ENCODE data around the gene PTPRA. TPM values are rescaled to one million over a fixed set of nuclear protein-coding genes. Genes with fewer than 3 reads are reported as not detected.

Gene PTPRA
- total RNA-seq, 2 experiments from 2014 or later: 65.4 to 69.5 TPM

- H3K4me3 ChIP-seq (ENCODE audit: low read length): no peak overlapping the region
- no peaks in the 10 kb centered on the region for H3K27me3 ChIP-seq (ENCODE audit: control insufficient read depth in 1 of 2, insufficient read depth in 2 of 2, low read length in 2 of 2)
- H3K36me3 Mint-ChIP-seq (ENCODE audit: low read depth): peaks cover 74% of the 10 kb centered on the region
- H3K9me3 ChIP-seq (ENCODE audit: control insufficient read depth in 1 of 2, insufficient read depth in 1 of 2, low read length in 2 of 2): no peaks in the 10 kb centered on the region
- POLR2A ChIA-PET: interaction anchor here (0.5 kb wide), 1 partner anchor 86 kb away, joined by 3 read pairs; no protein-coding TSS in a partner anchor
- no peak overlapping the region for H3K4me3 Mint-ChIP-seq
- peaks cover 24% of the 10 kb centered on the region for H3K36me3 ChIP-seq (ENCODE audit: insufficient read depth, low read length)
- no peak for DNase-seq
- no peaks in the 10 kb centered on the region for H3K27me3 Mint-ChIP-seq
- H3K4me1 ChIP-seq (ENCODE audit: insufficient read depth, low read length): no peaks in the 10 kb centered on the region
- no peak overlapping the region for H3K27ac ChIP-seq (ENCODE audit: low read depth in 1 of 2, low read length in 2 of 2)
- H3K9me3 Mint-ChIP-seq: no peaks in the 10 kb centered on the region
- no peaks in the 10 kb centered on the region for H3K4me1 Mint-ChIP-seq (ENCODE audit: low read depth)
- no peak overlapping the region for H3K27ac Mint-ChIP-seq
- no peak for TF ChIP-seq CTCF (IDR thresholded peaks at IDR 0.05)
- CTCF ChIA-PET: no interaction called here
- ATAC-seq (ENCODE audit: poor library complexity): no peak
- intact Hi-C loops (cut with DNase I, micrococcal nuclease): no loop called here
These were observed 82.1 kb downstream of the PTPRA start for GRCh38 chr20:2955257-2955970.

- POLR2A ChIA-PET: no interaction called here
- Histone ChIP-seq H3K4me1 (ENCODE audit: insufficient read depth, low read length) (no peaks in the 10 kb centered on the region), H3K9me3 (ENCODE audit: control insufficient read depth in 1 of 2, insufficient read depth in 1 of 2, low read length in 2 of 2) (no peaks in the 10 kb centered on the region), H3K27ac (ENCODE audit: low read depth in 1 of 2, low read length in 2 of 2) (no peak overlapping the region), H3K4me3 (ENCODE audit: low read length) (no peak overlapping the region), H3K27me3 (ENCODE audit: control insufficient read depth in 1 of 2, insufficient read depth in 2 of 2, low read length in 2 of 2) (no peaks in the 10 kb centered on the region), H3K36me3 (ENCODE audit: insufficient read depth, low read length) (peaks cover 20% of the 10 kb centered on the region)
- intact Hi-C loops (cut with DNase I, micrococcal nuclease): no loop called here
- Mint-ChIP-seq H3K4me1 (ENCODE audit: low read depth) (no peaks in the 10 kb centered on the region), H3K27ac (no peak overlapping the region), H3K36me3 (ENCODE audit: low read depth) (peaks cover 72% of the 10 kb centered on the region), H3K27me3 (no peaks in the 10 kb centered on the region), H3K9me3 (no peaks in the 10 kb centered on the region), H3K4me3 (no peak overlapping the region)
- ATAC-seq (ENCODE audit: poor library complexity): no peak
- CTCF ChIA-PET: no interaction called here
- DNase-seq: no peak
- no peak for TF ChIP-seq CTCF (IDR thresholded peaks at IDR 0.05)
These were observed 83.2 kb downstream of the PTPRA start for GRCh38 chr20:2956480-2956879.

- no peak overlapping the region for H3K27ac ChIP-seq (ENCODE audit: low read depth in 1 of 2, low read length in 2 of 2)
- H3K27me3 Mint-ChIP-seq: no peaks in the 10 kb centered on the region
- H3K36me3 ChIP-seq (ENCODE audit: insufficient read depth, low read length): peaks cover 34% of the 10 kb centered on the region
- no peak for TF ChIP-seq CTCF (IDR thresholded peaks at IDR 0.05)
- H3K9me3 Mint-ChIP-seq: no peaks in the 10 kb centered on the region
- no peaks in the 10 kb centered on the region for H3K27me3 ChIP-seq (ENCODE audit: control insufficient read depth in 1 of 2, insufficient read depth in 2 of 2, low read length in 2 of 2)
- no peaks in the 10 kb centered on the region for H3K4me1 ChIP-seq (ENCODE audit: insufficient read depth, low read length)
- peaks cover 63% of the 10 kb centered on the region for H3K36me3 Mint-ChIP-seq (ENCODE audit: low read depth)
- ChIA-PET POLR2A (no interaction called here), CTCF (no interaction called here)
- H3K4me3 Mint-ChIP-seq: no peak overlapping the region
- intact Hi-C loops (cut with DNase I, micrococcal nuclease): no loop called here
- no peak for DNase-seq
- no peaks in the 10 kb centered on the region for H3K9me3 ChIP-seq (ENCODE audit: control insufficient read depth in 1 of 2, insufficient read depth in 1 of 2, low read length in 2 of 2)
- H3K27ac Mint-ChIP-seq: no peak overlapping the region
- no peaks in the 10 kb centered on the region for H3K4me1 Mint-ChIP-seq (ENCODE audit: low read depth)
- ATAC-seq (ENCODE audit: poor library complexity): no peak
- H3K4me3 ChIP-seq (ENCODE audit: low read length): no peak overlapping the region
These were observed 94.6 kb downstream of the PTPRA start for GRCh38 chr20:2967841-2968240.

Measured in CD4-positive, alpha-beta T cell (primary cell).